ENCODE data around the gene EFS.
"Not testable (repeated sequence)": the region's sequence is repeated elsewhere in the genome, so short reads cannot be mapped to it uniquely, and the experiment has no call there.

The EFS gene

GRCh38 chr14:23399136-23399535, 34.2 kb upstream of the EFS start:
- H3K4me3 ChIP-seq (ENCODE audit: low read depth, low read length): no peak overlapping the region
- DNase-seq (ENCODE audit: low read depth): no peak
- TF ChIP-seq CTCF (conservative IDR thresholded peaks at IDR 0.05; ENCODE audit: low read depth, low read length): no peak

GRCh38 chr14:23398348-23398747, 33.4 kb upstream of the EFS start:
- no peak for DNase-seq (ENCODE audit: low read depth)
- no peak for TF ChIP-seq CTCF (conservative IDR thresholded peaks at IDR 0.05; ENCODE audit: low read depth, low read length)
- no peak overlapping the region for H3K4me3 ChIP-seq (ENCODE audit: low read depth, low read length)

- H3K4me3 ChIP-seq (ENCODE audit: low read depth, low read length): no peak overlapping the region
- TF ChIP-seq CTCF (conservative IDR thresholded peaks at IDR 0.05; ENCODE audit: low read depth, low read length): no peak
- no peak for DNase-seq (ENCODE audit: low read depth)
Measured at GRCh38 chr14:23396781-23397407, 31.9 kb upstream of the EFS start.

- no peak overlapping the region for H3K4me3 ChIP-seq (ENCODE audit: low read depth, low read length)
- DNase-seq (ENCODE audit: low read depth): no peak
- TF ChIP-seq CTCF (conservative IDR thresholded peaks at IDR 0.05; ENCODE audit: low read depth, low read length): no peak
Measured at GRCh38 chr14:23396126-23396525, 31.2 kb upstream of the EFS start.

- TF ChIP-seq CTCF (conservative IDR thresholded peaks at IDR 0.05; ENCODE audit: low read depth, low read length): no peak
- no peak for DNase-seq (ENCODE audit: low read depth)
- H3K4me3 ChIP-seq (ENCODE audit: low read depth, low read length): no peak overlapping the region
Measured at GRCh38 chr14:23392613-23393012, 27.6 kb upstream of the EFS start.

- DNase-seq (ENCODE audit: low read depth); H3K4me3 ChIP-seq (ENCODE audit: low read depth, low read length): not testable (repeated sequence)
Measured at GRCh38 chr14:23389871-23390270, 24.9 kb upstream of the EFS start.

GRCh38 chr14:23389396-23389795, 24.4 kb upstream of the EFS start:
- H3K4me3 ChIP-seq (ENCODE audit: low read depth, low read length): no peak overlapping the region
- TF ChIP-seq CTCF (conservative IDR thresholded peaks at IDR 0.05; ENCODE audit: low read depth, low read length): no peak
- DNase-seq (ENCODE audit: low read depth): no peak

All from choroid plexus epithelial cell (primary cell).